A673 (cell line): ENCODE data around the gene SLC40A1. TPM values are rescaled to one million over a fixed set of nuclear protein-coding genes. Genes with fewer than 3 reads are reported as not detected.

ENCODE experiments used
- BruUV-seq: library from RNA; stranded (reverse); fragments of 400-500 nt; replicated peaks from 2 replicates; lab custom pipeline; 2021; lab: Mats Ljungman, UMichigan
- CTCF ChIA-PET: fragments of 300-600 bp; sonication (Branson Sonifier 250); formaldehyde crosslinking; loops from one replicate; lab custom pipeline; 2022; ENCODE audit warnings: antibody characterized with exemption; lab: Charles Lee
- POLR2A ChIA-PET: fragments of 300-600 bp; sonication (Branson Sonifier 250); formaldehyde crosslinking; loops from one replicate; lab custom pipeline; 2022; ENCODE audit warnings: antibody characterized with exemption; ENCODE audit not compliant: low non-redundant PET; lab: Charles Lee
- DNase-seq: peaks from one replicate; pipeline ENCODE4 v3.0.0-alpha.2; 2015; ENCODE audit warnings: low spot score
- H3K27ac ChIP-seq: fragments of 200-600 bp; sonication (generic); 2 replicates; pipeline ENCODE4 v1.5.1; 2016; ENCODE audit warnings: mixed run types, low read depth, mild to moderate bottlenecking, mixed read lengths, antibody characterized with exemption, low read length; ENCODE audit not compliant: poor library complexity, severe bottlenecking
- H3K27me3 ChIP-seq: fragments of 200-600 bp; sonication (generic); replicated peaks from 2 replicates; pipeline ENCODE4 v1.6.1; 2017; ENCODE audit warnings: mixed run types, low read depth, mild to moderate bottlenecking, mixed read lengths, antibody characterized with exemption, low read length; ENCODE audit not compliant: insufficient read depth, poor library complexity
- H3K36me3 ChIP-seq: fragments of 200-600 bp; sonication (generic); 2 replicates; pipeline ENCODE4 v1.6.1; 2016; ENCODE audit warnings: mixed run types, mild to moderate bottlenecking, mixed read lengths, antibody characterized with exemption, low read length; ENCODE audit not compliant: insufficient read depth, poor library complexity, severe bottlenecking
- H3K4me1 ChIP-seq: fragments of 200-600 bp; sonication (generic); 2 replicates; pipeline ENCODE4 v1.6.1; 2017; ENCODE audit warnings: mixed run types, mild to moderate bottlenecking, mixed read lengths, antibody characterized with exemption, low read length; ENCODE audit not compliant: insufficient read depth, poor library complexity, severe bottlenecking
- H3K4me3 ChIP-seq: fragments of 200-600 bp; sonication (generic); 2 replicates; pipeline ENCODE4 v1.5.1; 2016; ENCODE audit warnings: low read depth, mixed run types, mild to moderate bottlenecking, mixed read lengths, low read length; ENCODE audit not compliant: poor library complexity, severe bottlenecking
- H3K9me3 ChIP-seq: fragments of 200-600 bp; sonication (generic); 2 replicates; pipeline ENCODE4 v1.6.1; 2016; ENCODE audit warnings: mixed run types, low read depth, mild to moderate bottlenecking, mixed read lengths, antibody characterized with exemption, low read length; ENCODE audit not compliant: poor library complexity, severe bottlenecking
- EZH2 ChIP-seq: fragments of 200-600 bp; sonication (generic); IDR thresholded peaks from 2 replicates; pipeline ENCODE4 v1.6.1; 2017; ENCODE audit warnings: borderline replicate concordance, low read depth, mild to moderate bottlenecking, mixed read lengths, antibody characterized with exemption, low read length; ENCODE audit not compliant: poor library complexity, severe bottlenecking
- intact Hi-C: fragments of 100-400 bp; cut with micrococcal nuclease; formaldehyde crosslinking; loops from one replicate; pipeline ENCODE4 v1.10.0; 2022; ENCODE audit not compliant: unreplicated experiment
- total RNA-seq: library from RNA; stranded (reverse); gene quantifications from 2 replicates; pipeline ENCODE4 v1.2.3, GENCODE V29; 2021
- TF ChIP-seq, protein P1 (sequence below): fragments of 300-800, 200-600 bp; sonication (generic); conservative IDR thresholded peaks from 2 replicates; pipeline ENCODE4 v1.5.1; 2017; ENCODE audit warnings: low read depth, mild to moderate bottlenecking, antibody characterized with exemption, low read length, moderate library complexity, mixed read lengths

The SLC40A1 gene
- total RNA-seq, 1 experiment from 2014 or later: 1.9 TPM

DNA sequence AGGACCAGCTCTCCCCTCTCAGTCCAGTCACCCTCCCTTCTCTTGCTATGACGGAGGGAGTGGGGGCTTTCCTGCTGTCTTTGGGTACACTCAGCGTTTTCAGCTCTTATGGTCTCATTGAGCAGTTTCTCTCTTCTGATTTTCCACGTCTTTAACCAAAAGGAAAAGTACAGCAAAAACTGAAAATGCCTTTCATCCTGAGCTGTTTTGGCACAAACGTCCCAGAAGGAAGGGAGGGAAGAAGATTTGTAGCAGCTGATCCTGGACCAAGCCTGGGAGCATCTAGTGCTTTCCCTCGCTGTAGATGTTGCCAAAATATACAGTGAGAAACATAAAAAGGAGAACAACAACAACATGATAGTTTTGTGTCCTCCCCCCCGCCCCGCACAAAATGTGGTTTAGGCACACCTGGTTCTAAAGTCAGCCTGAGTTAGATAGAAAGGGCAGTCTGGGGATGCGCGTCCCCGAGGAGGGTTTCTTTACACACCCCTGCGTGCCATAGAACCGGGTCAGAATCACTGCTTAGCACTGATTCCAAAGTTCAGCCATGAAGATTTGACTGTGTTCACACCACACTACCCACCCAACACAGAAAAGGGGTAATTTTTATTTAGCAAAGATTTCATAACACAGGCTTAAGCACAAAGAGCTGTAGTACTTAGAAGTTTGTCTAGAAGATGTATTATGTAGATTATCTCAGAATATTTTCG is 53.4 kb downstream of the SLC40A1 start:
- peaks cover 5% of the 10 kb centered on the region for H3K4me1 ChIP-seq
- CTCF ChIA-PET: no interaction called here
- TF ChIP-seq, protein P1, sequence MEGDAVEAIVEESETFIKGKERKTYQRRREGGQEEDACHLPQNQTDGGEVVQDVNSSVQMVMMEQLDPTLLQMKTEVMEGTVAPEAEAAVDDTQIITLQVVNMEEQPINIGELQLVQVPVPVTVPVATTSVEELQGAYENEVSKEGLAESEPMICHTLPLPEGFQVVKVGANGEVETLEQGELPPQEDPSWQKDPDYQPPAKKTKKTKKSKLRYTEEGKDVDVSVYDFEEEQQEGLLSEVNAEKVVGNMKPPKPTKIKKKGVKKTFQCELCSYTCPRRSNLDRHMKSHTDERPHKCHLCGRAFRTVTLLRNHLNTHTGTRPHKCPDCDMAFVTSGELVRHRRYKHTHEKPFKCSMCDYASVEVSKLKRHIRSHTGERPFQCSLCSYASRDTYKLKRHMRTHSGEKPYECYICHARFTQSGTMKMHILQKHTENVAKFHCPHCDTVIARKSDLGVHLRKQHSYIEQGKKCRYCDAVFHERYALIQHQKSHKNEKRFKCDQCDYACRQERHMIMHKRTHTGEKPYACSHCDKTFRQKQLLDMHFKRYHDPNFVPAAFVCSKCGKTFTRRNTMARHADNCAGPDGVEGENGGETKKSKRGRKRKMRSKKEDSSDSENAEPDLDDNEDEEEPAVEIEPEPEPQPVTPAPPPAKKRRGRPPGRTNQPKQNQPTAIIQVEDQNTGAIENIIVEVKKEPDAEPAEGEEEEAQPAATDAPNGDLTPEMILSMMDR: no peak
- TF ChIP-seq EZH2: no peak
- H3K4me3 ChIP-seq: no peak overlapping the region
- H3K9me3 ChIP-seq: no peaks in the 10 kb centered on the region
- POLR2A ChIA-PET: no interaction called here
- DNase-seq: no peak
- intact Hi-C loops: no loop called here
- H3K27me3 ChIP-seq: no peaks in the 10 kb centered on the region
- H3K27ac ChIP-seq: no peak overlapping the region
- BruUV-seq: no TSS peak
- no peaks in the 10 kb centered on the region for H3K36me3 ChIP-seq

DNA sequence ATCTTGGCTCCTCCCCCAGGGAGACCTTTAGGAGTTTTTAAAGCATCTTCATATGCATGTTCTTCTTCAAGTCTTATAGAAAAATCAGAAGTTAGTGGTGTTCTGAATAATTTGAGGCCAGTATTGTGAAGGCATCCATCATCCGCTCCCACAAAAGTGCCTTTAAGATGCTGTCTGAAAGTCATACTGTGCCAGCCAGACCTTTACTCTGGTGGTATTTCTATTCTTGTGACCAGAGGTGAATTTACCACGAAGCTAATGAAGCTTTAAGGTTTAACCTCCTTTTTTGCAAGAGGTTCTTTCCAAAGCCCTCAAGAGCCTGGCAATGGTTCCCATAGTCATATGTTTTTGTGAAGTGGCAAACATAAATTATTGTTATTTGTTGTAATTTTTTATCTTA is 54.3 kb downstream of the SLC40A1 start:
- Histone ChIP-seq H3K36me3 (no peaks in the 10 kb centered on the region), H3K4me1 (peaks cover 5% of the 10 kb centered on the region), H3K27me3 (no peaks in the 10 kb centered on the region), H3K9me3 (no peaks in the 10 kb centered on the region), H3K4me3 (no peak overlapping the region), H3K27ac (no peak overlapping the region)
- no TSS peak for BruUV-seq
- DNase-seq: no peak
- intact Hi-C loops: no loop called here
- CTCF ChIA-PET: no interaction called here
- TF ChIP-seq, protein P1: no peak
- no peak for TF ChIP-seq EZH2
- POLR2A ChIA-PET: no interaction called here

DNA sequence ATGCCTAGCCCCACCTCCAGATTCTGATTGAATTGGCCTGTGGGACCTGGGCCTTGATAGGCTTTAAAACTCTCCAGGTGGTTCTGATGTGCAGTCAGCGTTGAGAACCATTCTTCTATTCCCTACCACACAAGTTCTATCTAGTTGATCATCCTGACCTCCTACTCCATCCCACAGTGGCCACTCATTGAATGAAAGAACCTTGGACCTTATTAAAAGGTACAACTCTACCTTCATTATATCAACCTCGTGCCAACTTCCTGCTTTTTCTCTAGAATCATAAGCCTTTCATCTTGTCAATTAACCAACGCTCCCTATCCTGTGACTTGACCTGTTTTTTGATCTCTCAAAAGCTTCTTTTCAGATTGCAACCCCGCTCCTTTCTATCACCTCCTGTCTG is 55.8 kb downstream of the SLC40A1 start:
- no peak for TF ChIP-seq EZH2
- TF ChIP-seq, protein P1: no peak
- Histone ChIP-seq H3K27me3 (no peaks in the 10 kb centered on the region), H3K4me3 (no peak overlapping the region), H3K36me3 (no peaks in the 10 kb centered on the region), H3K9me3 (no peaks in the 10 kb centered on the region), H3K4me1 (peaks cover 5% of the 10 kb centered on the region), H3K27ac (no peak overlapping the region)
- ChIA-PET CTCF (no interaction called here), POLR2A (no interaction called here)
- DNase-seq: no peak
- no TSS peak for BruUV-seq
- intact Hi-C loops: no loop called here
